ENCODE results near the gene VPS33B.
A peak's percentile ranks its signal among the peaks of the same experiment; 100 is the strongest.
"Not testable (repeated sequence)": the region's sequence is repeated elsewhere in the genome, so short reads cannot be mapped to it uniquely, and the experiment has no call there.

Gene VPS33B

DNA sequence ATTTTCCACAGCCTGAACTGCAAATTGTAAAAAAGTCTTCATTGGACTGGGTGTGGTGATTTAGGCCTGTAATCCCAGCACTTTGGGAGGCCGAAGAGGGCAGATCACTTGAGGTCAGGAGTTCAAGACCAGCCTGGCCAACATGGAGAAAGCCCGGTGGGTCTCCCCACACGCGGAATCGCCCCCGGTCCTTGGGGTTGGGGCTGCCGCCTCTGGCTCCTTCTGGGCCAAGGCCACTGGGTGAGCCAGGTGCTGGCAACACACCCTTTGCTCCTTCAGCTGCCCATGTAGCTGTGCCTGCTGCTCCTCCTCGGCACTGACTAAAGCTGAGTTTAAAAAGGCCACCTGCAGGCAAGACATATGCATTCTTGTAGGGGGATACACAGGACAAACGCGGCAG is 9.4 kb upstream of the VPS33B start:
- DNase-seq (ENCODE audit: low spot score) = no peak

DNA sequence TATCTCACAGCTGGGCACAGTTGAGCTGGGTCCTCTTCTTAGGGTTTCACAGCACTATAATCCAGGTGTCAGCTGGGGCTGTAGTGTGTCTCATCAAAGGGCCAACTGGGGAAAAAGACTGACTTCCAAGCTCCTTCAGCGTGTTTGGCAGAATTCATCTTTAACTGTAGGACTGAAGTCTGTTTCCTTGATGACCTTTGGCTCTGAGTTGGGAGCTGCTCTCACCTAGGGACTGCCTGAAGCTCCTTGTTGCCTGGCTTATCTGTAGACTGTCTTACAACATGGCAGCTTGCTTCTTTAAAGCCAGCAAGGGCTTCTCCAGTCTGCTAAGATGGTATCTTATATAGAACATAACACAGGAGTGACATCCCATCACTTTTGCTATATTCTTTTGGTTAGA is 5.3 kb upstream of the VPS33B start:
- no peak for DNase-seq (ENCODE audit: low spot score)

DNA sequence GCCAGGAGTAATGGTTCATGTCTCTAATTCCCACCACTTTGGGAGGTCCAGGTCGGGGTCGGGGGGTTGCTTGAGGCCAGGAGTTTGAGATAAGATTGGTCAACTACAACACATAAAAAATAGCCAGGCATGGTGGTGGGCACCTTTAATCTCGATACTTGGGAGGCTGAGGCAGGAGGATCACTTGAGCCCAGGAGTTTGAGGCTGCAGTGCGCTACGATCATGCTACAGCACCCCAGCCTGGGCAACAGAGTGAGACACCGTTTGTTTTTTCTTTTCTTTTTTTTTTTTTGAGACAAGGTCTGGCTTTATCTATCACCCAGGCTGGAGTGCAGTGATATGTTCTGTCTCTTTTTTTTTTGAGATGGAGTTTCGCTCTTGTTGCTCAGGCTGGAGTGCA is 1.3 kb upstream of the VPS33B start:
- DNase-seq (ENCODE audit: low spot score) = no peak

DNA sequence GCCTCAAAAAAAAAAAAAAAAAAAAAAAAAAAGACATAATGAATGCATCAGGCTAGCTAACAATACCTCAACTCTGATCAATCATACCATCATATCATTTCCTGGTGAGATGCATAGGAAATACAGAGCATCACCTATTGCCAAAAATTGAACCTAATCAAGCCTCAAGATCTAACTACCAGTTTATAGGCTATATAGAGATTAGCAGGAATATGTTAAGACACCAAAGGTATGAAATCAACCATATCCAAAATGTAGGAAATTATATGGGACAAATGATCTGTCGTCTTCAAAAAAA is 387 bp upstream of the VPS33B start:
- DNase-seq (ENCODE audit: low spot score) = no peak

DNA sequence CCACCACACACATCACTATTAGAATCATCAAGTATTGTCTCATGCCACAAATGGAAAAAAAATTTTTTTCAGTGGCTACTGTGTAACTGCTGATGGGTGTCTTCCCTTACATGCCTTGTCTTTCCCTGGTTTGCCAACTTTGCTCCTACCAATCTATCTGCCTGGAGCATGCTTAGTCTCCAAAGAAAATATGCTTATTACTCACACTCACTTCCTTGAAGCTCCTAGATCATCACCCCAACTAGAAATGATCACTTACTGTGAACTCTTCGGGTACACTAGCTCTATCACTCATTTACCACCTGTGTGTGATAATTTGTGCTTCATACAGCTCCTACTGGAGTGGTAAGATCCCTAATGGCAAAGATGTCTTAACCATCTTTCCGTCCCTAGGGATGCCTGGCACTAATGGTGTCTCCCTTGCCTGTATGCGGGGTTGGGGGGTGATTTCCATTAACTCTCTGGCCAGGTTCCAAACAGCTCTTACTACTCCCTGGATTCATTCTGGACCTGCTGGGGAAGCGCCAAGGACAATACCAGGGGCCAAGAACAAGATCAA is 799 bp downstream of the VPS33B start:
- no peak for DNase-seq (ENCODE audit: low spot score)

DNA sequence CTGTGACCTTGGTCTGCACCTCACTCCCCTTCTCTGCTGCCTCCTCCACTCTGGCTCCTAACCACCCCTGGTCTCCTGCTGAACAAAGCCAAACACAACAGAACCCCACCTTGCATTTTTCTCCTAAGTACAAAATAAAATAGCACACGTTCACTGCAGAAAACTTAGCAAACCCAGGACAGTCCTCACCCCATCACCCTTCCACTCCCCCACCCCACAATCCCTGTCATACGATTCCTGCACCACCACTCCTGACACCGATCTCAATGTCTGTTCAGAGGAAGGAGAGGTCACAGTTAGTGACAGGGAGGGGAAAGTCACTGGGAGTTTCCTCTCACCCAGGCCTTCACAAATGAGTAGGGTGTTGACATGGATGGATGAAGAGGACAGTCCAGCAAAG is 4.2 kb downstream of the VPS33B start:
- no peak for DNase-seq (ENCODE audit: low spot score)

DNA sequence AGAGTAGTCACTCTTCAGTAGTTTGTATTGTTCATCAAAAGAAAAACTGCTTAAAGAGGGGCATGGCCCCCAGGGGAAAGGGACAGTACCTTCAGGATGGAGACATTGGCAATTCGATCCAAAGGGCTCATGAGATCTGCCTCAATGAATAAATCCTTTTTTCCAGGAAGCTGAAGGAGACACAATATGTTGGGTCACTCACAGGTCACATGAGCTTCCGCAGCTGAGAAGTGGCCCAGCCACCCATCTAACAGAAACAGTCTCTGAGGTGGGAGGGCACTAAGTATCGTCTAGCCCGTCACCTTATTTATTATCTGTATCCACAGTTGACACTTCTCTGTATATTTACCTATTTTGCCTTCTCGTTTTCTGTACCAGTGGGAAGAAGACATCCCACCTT is 4.7 kb downstream of the VPS33B start:
- DNase-seq (ENCODE audit: low spot score) = no peak

DNA sequence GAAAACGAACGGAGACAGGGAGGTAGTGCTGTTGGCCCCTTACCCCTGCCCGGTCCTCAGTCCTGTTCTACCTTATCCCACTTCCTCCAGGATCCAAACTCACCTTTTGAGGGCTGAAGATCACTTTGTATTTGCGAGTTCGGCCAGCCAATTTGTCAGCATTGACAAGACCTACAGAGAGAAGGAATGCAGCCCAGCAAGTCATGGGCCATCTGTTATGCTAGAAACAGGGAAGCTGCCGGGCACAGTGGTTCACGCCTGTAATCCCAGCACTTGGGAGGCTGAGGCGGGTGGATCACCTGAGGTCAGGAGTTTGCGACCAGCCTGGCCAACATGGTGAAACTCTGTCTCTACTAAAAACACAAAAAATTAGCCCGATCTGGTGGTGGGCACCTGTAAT is 8.7 kb downstream of the VPS33B start:
- DNase-seq (ENCODE audit: low spot score) = not testable (repeated sequence)

DNA sequence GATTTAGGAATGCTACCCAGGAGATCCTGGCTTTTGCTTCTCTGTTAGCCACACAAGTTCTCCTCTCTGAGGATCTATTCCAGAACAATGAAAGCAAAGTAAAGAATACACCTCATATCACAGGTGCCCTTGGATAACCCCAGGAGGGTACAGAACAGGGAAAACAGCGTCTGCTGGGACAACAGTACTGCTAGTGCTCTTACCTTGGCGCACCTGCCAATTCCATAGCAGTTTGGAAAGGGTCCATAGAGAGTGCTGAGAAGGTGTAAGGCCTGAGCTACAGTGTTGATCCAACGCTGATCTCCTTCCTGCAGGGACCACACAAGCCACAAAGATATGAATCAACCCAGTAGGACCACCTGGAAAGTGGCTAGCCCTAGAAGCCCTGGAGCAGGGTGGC is 15.1 kb downstream of the VPS33B start:
- no peak for DNase-seq (ENCODE audit: low spot score)

DNA sequence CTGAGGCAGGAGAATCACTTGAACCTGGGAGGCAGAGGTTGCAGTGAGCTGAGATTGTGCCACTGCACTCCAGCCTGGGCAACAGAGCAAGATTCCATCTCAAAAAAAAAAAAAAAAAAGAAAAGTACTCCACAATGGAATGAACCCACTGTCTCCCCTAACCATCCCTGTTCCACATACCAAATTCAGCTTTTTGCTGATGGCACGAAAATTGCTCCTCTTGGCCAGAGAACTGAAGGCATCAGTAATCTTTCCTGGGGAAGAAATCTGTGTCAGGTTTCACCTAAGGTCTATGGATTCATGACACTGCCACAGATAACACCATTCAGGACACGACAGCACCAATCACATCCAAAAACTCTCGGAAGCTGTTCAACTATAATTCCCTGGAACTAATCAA is 21.2 kb downstream of the VPS33B start:
- DNase-seq (ENCODE audit: low spot score) = no peak

DNA sequence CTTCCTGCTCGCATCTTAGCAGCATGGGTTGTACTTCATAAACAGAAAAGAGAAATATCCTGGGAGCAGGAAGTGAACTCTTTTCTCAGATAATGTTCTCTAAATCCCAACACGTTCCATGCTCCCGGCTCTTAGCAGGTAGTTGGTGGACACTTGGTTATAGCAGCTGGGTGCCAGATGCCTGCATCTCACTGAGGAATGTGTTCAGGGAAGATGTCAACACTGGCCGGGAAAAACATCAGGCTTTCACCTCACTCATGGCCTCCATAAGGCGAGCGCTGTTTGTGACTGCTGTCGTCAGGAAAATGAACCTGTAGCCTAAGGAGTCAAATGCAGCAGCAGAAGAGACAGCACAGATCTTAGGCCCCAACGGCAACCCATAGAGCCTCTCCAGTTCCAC is 23.7 kb downstream of the VPS33B start:
- DNase-seq (ENCODE audit: low spot score) = no peak

DNA sequence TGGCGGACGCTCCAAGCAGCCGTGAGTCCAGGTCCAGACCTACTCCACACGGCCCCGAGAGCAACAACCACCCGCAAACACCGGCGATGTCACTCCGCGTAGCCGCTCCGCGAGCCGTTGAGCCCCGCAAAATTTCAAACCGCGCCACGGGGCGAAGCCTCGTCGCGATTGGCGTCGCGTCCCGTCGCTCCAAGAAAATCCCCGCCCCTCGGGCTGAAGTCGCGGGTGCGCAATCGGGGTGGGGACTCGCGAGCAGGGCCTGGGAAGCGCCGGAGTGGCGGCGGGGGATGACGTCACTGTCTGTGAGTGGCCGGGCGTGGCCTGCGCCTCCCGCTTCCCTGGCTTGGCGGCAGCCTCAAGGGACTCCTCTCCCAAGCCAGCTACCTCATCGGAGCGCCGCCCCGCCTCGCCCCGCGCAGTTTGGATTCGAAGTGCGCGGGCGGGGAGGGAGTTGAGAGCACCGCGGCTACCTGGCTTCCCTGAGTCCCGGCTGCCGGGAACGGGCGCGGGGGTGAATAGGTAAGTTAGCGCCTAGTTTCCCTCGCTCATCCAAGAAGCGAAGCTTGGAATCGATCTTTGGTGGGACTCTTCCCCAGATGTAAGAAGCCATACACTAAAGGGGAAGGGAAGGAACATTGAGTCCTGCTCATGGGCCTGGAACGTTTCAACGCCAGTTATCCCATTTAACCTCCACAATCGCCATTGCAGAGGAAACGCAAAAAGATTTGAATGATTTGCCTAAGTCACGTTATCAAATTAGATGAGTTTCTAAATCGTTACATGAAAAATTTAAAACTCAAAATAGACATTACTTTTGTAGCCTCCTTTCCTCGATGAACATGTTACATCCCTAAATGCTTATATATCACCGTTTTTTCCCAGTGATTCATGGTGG is 27.7 kb downstream of the VPS33B start, which contains the start of gene PRC1:
PRC1 (minus strand) TSS at position 119 of the 895 bp plus-strand sequence; CDS start at position 1, 118 bp downstream.
- peak; percentile 99 for DNase-seq (ENCODE audit: low spot score)

DNA sequence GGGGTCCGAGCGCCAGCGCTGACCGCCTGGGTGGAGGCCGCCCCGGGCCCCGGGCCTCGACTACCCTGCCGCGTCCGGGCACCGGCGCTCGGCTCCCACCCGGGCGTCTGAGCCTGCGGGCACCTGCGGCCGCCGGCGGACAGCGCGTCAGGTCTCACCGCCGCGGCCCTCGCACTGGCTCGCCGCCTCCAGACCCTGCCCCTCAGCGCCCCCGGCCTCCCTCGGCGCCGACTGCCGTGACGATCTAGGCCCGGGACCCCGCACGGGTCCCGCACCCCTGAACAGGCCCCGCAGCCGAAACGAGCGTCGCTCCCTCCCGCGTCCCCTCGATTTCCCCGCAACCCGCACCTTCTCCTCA is 28.4 kb downstream of the VPS33B start:
- DNase-seq (ENCODE audit: low spot score) = peak; percentile 32

DNA sequence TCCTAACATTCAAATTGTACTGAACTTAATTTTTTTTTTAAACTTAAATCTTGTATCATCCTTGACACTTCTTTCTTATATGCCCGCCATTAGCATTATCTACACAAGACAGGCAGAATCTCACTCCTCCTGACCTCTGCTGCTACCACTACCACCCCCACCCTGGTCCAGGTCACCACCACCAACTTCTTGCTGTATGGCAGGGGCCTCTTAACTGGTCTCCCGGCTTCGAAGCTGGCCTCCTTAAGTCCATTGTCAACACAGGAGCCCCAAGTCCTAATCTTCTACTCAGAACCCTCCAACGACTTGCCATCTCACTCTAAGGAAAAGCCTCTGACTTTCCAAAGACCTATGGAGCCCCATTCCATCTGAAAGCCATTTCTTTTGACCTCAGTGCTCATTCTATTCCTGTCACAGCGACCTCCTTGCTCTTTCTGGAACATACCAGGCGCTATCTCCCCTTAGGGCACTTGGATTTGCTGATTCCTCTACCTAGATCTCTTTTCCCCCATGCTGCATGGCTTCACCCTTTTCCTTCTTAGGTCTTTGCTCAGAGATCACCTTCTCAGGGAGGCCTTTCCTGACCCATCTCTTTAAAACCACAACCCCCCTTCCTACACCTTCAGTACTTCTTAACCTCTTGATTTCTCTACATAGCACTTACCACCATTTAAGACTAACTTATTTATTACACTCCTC is 30.7 kb downstream of the VPS33B start:
- DNase-seq (ENCODE audit: low spot score) = no peak

DNA sequence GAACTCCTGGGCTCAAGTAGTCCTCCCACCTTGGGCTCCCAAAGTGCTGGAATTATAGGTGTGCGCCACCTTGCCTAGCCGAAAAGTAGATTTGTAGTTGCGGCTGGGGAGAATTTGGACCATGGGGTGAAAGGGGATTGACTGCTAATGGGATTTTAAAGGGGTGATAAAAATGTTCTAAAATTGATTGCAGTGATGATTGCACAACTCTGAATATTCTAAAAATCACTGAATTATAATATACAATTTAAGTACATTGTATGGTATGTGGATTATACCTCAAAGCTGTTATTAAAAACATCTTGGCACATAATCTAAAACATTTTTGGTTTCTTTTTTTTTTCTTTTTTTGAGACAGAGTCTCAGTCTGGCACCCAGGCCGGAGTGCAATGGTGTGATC is 31.9 kb downstream of the VPS33B start:
- DNase-seq (ENCODE audit: low spot score) = no peak

DNA sequence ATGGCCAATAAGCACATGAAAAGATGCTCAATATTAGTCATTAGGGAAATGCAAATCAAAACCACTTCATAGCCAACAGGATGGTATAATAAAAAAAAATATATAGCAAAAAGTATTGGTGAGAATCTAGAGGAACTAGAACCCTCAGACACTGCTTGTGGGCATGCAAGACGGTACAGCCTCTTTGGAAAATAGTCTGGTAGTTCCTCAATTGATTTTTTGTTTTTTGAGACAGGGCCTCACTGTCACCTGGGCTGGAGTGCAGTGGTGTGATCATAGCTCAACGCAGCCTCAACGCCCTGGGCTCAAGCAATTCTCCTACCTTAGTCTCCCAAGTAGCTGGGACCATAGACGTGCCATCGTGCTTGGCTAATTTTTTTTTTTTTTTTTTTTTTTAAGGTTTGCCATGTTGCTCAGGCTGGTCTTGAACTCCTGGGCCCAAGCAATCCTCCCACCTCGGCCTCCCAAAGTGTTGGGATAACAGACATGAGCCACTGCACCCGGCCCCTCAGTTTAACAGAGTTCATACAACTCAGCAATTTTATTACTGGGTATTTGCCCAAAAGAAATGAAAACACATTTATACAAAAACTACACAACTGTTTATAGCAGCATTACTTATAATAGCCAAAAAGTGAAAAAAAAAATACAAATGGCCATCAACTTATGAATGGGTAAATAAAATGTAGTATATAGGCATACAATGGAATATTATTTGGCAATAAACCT is 33.2 kb downstream of the VPS33B start:
- no peak for DNase-seq (ENCODE audit: low spot score)

DNA sequence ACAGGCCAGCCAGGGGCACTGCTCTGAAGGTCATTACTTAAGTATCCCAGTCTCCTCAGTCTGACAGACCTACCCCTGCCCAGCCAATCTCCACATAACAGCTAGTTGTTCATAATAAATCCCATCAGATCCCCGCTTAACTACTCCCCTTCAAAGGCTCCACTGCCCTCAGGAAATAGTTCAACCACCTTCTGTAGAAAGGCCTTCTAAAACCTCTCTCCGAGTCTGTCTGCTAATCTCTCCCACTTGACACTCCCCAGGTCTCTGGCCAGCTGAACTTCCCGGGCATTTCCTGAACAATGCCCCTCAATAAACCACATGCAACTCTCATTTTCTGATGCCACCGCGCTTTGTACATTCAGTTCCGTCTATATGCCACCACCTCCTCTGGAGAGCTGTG is 34.1 kb downstream of the VPS33B start:
- DNase-seq (ENCODE audit: low spot score) = no peak

DNA sequence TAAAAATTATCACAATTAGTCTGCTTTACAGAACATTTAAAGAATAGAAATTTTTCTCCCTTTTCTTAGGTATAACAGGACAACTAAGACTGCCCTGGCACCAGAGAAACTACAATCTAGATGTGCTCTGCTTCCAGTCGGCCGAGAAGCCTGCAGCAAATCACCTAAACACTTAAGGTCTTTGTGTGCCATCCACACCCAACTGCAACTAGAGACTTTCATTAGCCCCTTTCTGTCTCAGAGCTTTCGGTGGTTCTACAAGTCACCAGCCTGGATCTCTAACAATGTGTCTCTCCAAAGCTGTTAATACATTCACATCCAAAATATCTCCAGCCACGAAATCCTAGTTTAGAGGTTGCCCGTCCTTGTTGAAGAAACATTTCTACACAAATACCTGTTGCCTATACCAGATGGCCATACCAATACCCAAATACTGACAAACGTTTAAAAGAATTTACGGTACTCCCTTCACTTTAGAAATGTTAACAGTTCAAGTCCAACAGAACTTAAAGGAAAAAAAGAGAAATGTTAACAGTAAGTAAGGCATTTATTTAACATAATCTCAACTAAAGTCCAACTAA is 34.7 kb downstream of the VPS33B start:
- DNase-seq (ENCODE audit: low spot score) = no peak

DNA sequence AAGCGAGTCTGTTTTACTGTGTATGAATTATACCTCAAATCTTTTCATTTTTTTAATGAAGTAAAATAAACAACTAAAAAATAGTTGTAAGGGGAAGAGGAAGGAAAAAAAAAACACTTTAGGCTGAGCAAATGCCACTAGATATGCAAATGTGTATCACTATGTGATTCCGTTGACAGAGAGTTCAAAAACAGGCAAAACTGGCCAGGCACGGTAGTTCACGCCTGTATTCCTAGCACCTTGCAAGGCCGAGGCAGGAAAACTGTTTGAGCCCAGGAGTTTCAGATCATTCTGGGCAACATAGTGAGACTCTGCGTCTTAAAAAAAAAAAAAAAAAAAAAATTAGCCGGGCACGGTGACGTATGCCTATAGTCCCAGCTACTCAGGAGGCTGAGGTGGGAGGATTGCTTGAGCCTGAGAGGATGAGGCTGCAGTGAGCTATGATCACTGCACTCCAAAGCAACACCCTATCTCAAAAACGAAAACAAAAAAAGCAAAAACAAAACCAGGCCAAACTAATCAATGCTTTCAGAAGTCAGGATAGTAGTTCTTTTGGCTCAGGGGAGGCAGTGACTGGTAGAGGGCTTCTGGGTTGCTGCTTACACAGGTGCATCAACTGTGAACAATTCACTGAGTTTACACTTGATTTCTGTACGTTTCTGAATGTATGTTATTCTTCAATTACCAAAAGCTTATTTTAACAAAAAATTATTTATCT is 35.4 kb downstream of the VPS33B start:
- no peak for DNase-seq (ENCODE audit: low spot score)

DNA sequence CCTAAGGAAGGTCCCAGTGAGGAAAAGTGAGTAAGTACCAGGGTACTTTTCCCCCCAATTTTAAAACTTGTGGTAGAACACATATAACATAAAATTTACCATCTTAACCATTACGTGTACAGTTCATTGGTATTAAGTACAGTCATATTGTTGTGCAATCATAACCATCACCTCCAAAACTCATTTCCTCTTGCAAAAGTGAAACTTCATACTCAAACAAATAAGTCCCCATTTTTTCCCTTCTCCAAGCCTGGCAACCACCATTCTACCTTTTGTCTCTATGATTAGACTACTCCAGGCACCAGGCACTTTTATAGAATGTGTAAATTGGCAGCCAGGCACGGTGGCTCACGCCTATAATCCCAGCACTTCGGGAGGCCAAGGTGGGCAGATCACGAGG is 40.3 kb downstream of the VPS33B start:
- DNase-seq (ENCODE audit: low spot score) = no peak

DNA sequence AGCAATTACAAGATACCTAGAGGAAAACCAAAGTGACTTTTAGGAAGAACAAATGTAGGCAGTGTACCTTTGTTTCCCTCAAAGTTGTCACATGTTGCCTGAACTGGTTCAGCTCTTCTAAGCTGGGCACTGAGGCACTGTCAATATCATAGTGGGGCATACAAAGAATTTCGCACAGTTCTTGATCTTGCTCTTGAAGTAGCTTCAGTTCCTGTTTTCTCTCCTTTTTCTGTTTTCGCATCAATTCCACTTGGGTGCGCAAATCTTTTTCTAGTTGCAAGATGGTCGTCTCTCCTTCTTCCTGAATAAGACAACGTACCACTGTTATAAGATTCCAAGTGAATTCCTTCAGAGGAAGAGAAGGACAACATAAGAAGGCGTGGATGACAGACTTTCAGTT is 40.7 kb downstream of the VPS33B start:
- DNase-seq (ENCODE audit: low spot score) = no peak

DNA sequence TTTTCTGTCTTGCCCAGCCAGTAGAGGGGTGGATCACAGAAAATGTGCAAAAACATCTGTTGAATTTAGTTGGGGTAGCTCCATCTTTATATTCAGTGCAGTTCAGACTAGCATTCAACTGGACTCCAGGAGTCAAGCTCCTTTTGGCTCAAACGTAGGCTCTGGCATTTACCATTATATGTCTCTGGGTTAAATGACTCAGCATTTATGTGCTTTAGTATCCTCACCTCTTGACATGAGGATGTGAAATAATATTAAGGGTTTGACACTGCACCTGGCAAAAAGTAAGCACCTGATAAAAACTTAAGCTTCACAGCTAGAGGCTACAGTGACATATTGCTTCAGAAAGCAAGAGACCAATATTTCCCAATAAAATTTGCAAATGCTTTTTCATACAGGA is 42.8 kb downstream of the VPS33B start:
- DNase-seq (ENCODE audit: low spot score) = no peak
